GM18511 (cell line): ENCODE results near the gene GSG1L.
"Not testable (repeated sequence)": the region's sequence is repeated elsewhere in the genome, so short reads cannot be mapped to it uniquely, and the experiment has no call there.

Experiments used
- ATAC-seq: cut with Tn5 transposase; IDR thresholded peaks from one replicate; pipeline ENCODE4 v1.9.1; 2021; ENCODE audit warnings: mild to moderate bottlenecking, moderate library complexity; ENCODE audit not compliant: unreplicated experiment

Gene GSG1L

DNA sequence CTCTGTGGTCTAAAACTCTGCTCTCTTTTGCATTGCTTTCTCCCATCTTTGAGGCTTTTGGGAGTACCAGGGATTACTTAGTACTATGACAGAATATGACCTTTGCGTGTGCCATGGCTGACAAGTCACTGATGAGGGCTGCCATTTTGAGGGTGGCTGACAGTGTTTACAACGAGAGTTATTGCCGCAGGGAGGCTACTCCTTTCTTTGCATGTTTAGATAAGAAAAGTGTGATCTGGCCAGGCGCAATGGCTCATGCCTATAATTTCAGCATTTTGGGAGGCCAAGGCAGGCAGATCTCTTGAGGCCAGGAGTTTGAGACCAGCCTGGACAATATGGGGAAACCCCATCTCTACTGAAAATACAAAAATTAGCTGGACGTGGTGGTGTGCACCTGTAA, 77.5 kb downstream of the GSG1L start:
- ATAC-seq: no peak

DNA sequence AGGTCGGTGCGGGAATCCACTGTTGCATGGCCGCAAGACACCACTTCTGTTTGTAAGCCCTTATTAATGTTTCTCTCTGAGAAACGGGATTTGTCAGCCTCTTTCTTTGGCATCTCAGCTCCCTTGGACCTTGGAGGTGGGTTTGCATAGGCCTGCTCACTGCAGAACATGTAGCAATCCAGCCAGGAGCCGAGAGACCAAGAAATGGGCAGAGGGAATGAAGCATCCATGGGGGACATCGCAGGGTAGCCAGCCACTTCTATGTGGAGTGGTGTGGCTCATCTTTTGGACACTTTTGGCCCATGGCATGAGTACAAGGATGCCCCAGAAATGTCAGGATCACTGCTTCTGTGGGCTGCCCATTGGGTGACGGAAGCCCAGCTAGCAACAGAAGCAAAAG, 79.4 kb downstream of the GSG1L start:
- no peak for ATAC-seq

GRCh38 chr16:27983244-27983643, 80.3 kb downstream of the GSG1L start:
- no peak for ATAC-seq

- ATAC-seq: no peak
Observed at GRCh38 chr16:27982184-27982583, 81.3 kb downstream of the GSG1L start.

- no peak for ATAC-seq
Observed at GRCh38 chr16:27980919-27981700, 82.4 kb downstream of the GSG1L start.

- ATAC-seq: no peak
Observed at GRCh38 chr16:27980076-27980775, 83.3 kb downstream of the GSG1L start.

DNA sequence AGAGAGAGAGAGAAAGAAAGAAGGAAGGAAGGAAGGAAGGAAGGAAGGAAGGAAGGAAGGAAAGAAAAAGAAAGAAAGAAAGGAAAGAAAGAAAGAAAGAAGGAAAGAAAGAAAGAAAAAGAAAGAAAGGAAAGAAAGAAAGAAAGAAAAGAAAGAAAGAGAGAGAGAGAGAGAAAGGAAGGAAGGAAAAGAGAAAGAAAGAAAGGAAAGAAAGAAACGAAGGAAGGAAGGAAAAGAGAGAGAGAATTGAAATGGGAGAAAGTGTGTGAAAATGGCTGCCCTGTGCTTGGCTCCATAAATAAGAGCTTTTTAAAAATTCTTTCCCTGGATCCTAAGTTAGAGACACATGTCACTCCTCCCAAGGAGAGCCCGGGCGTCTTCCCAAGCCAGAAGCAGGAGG, 83.8 kb downstream of the GSG1L start:
- ATAC-seq: not testable (repeated sequence)

DNA sequence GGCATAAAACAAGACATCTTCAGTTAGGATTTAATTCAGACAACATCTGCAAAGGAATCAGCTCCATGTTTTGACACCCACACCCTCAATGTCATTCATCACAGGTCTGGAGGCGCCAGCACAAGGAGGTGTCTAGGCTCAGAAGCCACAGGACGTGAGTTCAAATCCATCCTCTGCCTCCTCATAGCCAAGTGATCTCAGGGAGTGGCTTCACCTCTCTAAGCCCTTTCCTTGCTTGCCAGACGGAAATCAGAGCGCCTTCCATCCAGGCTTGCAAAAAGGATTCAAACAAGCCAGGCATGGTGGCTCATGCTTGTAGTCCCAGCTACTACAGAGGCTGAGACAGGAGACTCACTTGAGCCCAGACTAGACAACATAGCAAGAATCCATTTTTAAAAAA, 84.6 kb downstream of the GSG1L start:
- ATAC-seq: no peak

DNA sequence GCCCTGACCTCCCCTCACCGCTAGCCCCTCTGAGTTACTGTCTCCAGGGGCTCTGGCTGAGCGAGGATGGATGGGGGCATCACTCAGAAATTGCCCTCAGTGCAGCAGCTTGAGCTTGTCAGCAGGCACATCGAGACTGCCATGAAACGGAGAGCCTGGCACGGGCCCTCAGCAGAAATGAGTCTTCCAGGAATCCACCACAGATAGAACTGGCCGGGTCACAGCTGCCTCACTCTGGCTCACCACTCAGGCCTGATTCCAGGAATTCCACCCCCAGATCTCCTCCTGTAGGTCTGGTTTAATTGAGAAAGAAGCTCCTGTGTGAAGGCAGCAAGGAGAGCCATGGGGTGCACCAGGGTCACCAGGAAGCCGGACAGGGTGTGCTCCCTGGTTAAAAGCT, 85.5 kb downstream of the GSG1L start:
- ATAC-seq: no peak

DNA sequence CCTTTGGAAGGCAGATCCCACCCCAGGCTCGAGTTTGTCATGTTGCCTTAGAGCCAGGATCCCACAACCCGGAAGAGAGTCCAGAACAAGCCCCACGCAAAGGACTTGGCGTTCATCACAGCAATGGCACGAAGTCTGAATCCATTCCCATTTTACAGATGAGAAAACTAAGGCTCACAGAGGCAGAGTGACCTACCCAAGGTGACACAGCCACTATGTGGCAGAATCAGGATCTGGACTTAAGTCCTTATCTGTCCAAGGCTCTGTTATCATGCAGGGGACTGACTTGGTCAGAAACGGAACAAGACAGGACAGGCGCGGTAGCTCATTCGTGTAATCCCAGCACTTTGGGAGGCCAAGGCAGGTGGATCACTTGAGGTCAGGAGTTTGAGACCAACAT, 86.5 kb downstream of the GSG1L start:
- no peak for ATAC-seq

GRCh38 chr16:27974896-27975540, 88.5 kb downstream of the GSG1L start:
- no peak for ATAC-seq

DNA sequence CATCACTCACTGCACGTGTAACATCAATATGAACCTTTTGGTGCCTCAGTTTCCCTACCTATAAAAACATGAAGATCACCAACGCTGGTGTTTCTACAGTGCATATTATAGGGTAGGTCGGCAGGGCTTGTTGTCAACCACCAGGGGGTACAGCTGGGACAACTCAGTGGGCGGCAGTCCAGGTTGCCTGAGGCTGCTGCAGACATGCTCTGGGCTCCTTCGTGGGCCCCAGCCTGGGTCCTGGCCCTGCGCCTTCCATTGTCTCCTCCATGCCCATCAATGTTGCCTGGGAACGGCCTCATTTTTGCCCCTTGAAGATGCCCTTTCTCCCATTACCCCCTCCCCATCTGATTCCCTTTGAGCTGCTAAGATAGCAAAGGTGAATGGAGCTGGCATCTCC, 89.8 kb downstream of the GSG1L start:
- ATAC-seq: no peak

- no peak for ATAC-seq
Observed at GRCh38 chr16:27972500-27972899, 91.0 kb downstream of the GSG1L start.

- no peak for ATAC-seq
Observed at GRCh38 chr16:27969574-27969973, 93.9 kb downstream of the GSG1L start.

DNA sequence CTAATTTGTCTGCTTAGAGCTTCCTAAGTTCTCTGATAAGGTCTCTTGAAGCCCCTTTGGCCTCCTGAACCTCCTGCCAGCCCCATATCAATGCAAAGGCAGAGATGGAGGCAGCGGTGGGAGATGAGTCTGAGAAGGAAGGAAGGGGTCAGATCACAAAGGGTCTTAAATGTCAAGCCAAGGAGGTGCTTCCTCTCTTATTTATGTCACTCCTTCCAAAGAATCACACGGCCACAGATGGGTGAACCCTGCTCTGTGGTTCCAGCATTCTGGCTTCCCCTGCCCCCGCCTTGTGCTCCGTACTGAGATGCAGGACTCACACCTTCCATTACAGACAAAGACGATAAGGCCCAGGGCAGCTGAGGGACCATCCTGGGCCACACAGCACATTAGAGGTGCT, 96.3 kb downstream of the GSG1L start:
- ATAC-seq: no peak

GRCh38 chr16:27966756-27967155, 96.8 kb downstream of the GSG1L start:
- ATAC-seq: no peak

DNA sequence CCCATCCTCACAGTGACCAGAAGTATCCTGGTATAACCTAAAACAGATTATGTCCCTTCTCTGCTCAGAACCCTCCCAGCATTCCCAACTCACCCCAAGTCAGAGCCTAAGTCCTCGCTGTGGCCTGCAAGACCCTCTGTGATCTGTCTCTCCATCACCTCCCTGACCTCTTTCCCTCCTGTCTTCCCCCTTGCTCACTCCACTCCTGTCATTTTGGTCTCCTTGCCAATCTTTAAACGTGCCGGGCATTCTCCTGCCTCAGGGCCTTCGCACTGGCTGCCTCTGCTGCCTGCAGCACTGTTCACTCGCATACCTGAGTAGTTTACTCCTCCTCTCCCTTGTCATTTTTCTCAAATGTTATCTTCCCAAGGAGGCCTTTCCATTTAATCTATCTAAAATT, 97.7 kb downstream of the GSG1L start:
- no peak for ATAC-seq

GRCh38 chr16:27963471-27963965, 100.0 kb downstream of the GSG1L start:
- no peak for ATAC-seq

- ATAC-seq: no peak
Observed at GRCh38 chr16:27962197-27962596, 101.3 kb downstream of the GSG1L start.

DNA sequence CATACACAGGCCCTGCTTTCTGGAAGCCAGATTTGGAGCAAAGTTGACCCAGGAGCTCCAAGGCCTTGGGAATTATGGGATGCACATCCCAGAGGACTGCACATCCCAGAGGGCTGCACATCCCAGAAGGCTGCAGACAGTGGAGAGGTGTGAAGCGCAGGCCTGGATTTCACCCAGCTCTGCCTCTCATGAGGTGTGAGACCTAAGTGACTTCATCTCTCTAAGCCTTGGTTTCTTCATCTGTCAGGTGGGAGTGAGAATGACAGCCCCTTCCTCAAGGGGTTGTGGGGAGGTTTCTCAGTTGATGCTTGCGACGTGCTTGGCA, 102.3 kb downstream of the GSG1L start:
- ATAC-seq: no peak

GRCh38 chr16:27960619-27961295, 102.8 kb downstream of the GSG1L start:
- ATAC-seq: no peak
